NT2/D1 (cell line): ENCODE data around the gene HIGD1A.
A peak's percentile ranks its signal among the peaks of the same experiment; 100 is the strongest.
"Not testable (repeated sequence)": the region's sequence is repeated elsewhere in the genome, so short reads cannot be mapped to it uniquely, and the experiment has no call there.

Experiments used
- DNase-seq: peaks from one replicate; pipeline ENCODE4 v3.0.0-alpha.2; 2011; ENCODE audit warnings: low read depth, low spot score
- H3K27me3 ChIP-seq: 2 replicates; pipeline ENCODE4 v1.6.0; 2011; ENCODE audit warnings: mild to moderate bottlenecking; ENCODE audit not compliant: insufficient read length, insufficient read depth
- H3K36me3 ChIP-seq: 2 replicates; pipeline ENCODE4 v1.6.1; 2011; ENCODE audit warnings: mild to moderate bottlenecking, low read length, mixed read lengths; ENCODE audit not compliant: insufficient read depth, insufficient read length
- H3K4me1 ChIP-seq: 2 replicates; pipeline ENCODE4 v1.5.1; 2011; ENCODE audit not compliant: insufficient read depth, insufficient read length
- H3K4me3 ChIP-seq: 2 replicates; pipeline ENCODE4 v1.5.1; 2011; ENCODE audit warnings: low read depth; ENCODE audit not compliant: insufficient read length
- H3K9ac ChIP-seq: 2 replicates; pipeline ENCODE4 v1.6.0; 2011; ENCODE audit warnings: low read depth; ENCODE audit not compliant: insufficient read length
- H3K9me3 ChIP-seq: 2 replicates; pipeline ENCODE4 v1.5.1; 2011; ENCODE audit warnings: mild to moderate bottlenecking, low read length; ENCODE audit not compliant: insufficient read depth
- SUZ12 ChIP-seq: IDR thresholded peaks from 2 replicates; pipeline ENCODE4 v1.6.1; 2011; ENCODE audit not compliant: insufficient read length, insufficient read depth; ENCODE audit errors: extremely low read depth
- YY1 ChIP-seq: IDR thresholded peaks from 2 replicates; pipeline ENCODE4 v1.6.1; 2011; ENCODE audit not compliant: insufficient read length, insufficient read depth
- ZNF274 ChIP-seq: IDR thresholded peaks from 2 replicates; pipeline ENCODE4 v1.6.1; 2011; ENCODE audit warnings: mild to moderate bottlenecking, low read depth, low read length

Gene HIGD1A

GRCh38 chr3:42815826-42816225 is 11.5 kb upstream of the HIGD1A start:
- H3K9ac ChIP-seq = no peak overlapping the region
- no peak for DNase-seq
- TF ChIP-seq ZNF274 (no peak), YY1 (no peak), SUZ12 (no peak)
- H3K4me1 ChIP-seq = peaks cover 2% of the 10 kb centered on the region
- H3K4me3 ChIP-seq = no peak overlapping the region
- no peaks in the 10 kb centered on the region for H3K9me3 ChIP-seq
- no peaks in the 10 kb centered on the region for H3K27me3 ChIP-seq
- no peaks in the 10 kb centered on the region for H3K36me3 ChIP-seq

DNA sequence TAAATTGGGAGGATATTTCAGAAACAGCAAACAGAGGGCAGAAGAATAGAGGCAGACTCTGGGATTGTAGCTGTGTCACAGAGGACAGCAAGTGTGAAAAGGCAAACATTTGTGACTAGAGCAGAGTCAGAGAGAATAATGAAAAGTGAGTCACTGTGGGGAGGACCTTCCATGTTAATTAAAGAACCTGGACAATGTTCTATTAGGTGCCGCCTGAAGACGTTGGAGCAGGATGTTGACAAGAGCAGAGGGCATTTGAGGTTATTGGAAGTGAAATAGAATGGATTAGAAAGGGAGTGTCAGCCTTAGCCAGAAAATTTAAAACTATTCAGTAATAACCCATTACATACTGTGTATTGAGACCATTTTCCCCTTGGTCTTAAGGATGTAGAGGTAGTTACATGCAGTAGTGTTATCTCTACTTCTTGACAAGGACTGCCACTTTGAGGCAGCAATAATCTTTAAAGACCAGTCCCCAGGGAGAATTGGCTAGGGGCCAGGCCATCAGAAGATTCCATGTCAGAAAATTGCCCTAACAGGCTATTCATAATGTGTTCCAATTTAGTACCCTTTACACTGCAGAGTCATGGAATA is 10.7 kb upstream of the HIGD1A start:
- no peak overlapping the region for H3K9ac ChIP-seq
- no peaks in the 10 kb centered on the region for H3K36me3 ChIP-seq
- DNase-seq = no peak
- peaks cover 2% of the 10 kb centered on the region for H3K4me1 ChIP-seq
- H3K27me3 ChIP-seq = no peaks in the 10 kb centered on the region
- no peaks in the 10 kb centered on the region for H3K9me3 ChIP-seq
- TF ChIP-seq ZNF274 (no peak), SUZ12 (no peak), YY1 (no peak)
- no peak overlapping the region for H3K4me3 ChIP-seq

DNA sequence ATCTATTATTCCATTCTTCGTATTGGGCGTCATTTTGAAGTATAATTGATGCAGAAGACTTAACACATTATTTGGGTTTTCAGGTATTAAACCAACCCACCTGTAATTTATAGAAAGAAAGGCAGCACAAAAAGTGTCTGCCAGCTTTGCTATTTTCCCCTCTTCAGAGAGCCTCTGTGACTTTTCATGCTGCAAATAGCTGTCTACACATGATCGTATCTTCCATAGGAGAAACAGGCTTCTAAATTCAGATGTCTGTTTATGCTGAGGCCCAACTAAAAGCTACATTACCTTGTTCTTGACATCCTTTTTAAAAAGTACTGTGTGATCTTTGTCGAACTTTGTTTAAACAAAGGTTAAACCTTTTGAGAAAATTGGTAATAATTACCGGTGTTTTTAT is 10.0 kb upstream of the HIGD1A start:
- DNase-seq = no peak
- no peaks in the 10 kb centered on the region for H3K4me1 ChIP-seq
- TF ChIP-seq YY1 (no peak), SUZ12 (no peak), ZNF274 (no peak)
- no peak overlapping the region for H3K4me3 ChIP-seq
- H3K27me3 ChIP-seq = no peaks in the 10 kb centered on the region
- H3K36me3 ChIP-seq = no peaks in the 10 kb centered on the region
- no peaks in the 10 kb centered on the region for H3K9me3 ChIP-seq
- H3K9ac ChIP-seq = no peak overlapping the region

DNA sequence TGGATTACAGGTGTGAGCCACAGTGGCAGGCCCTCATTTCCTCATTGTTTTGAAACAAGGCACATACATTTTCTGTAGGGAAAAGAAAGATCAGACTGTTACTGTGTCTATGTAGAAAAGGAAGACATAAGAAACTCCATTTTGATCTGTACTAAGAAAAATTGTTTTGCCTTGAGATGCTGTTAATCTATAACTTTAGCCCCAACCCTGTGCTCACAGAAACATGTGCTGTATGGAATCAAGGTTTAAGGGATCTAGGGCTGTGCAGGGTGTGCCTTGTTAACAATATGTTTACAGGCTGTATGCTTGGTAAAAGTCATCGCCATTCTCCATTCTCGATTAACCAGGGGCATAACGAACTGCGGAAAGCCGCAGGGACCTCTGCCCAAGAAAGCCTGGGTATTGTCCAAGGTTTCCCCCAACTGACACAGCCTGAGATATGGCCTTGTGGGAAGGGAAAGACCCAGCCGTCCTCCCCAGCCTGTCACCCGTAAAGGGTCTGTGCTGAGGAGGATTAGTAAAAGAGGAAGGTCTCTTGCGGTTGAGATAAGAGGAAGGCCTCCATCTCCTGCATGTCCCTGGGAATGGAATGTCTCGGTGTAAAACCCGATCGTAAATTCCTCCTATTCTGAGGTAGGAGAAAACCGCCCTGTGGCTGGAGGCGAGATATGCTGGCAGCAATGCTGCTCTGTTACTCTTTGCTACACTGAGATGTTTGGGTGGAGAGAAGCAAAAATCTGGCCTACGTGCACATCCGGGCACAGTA is 7.0 kb upstream of the HIGD1A start:
- H3K4me3 ChIP-seq, H3K9me3 ChIP-seq, H3K27me3 ChIP-seq, H3K4me1 ChIP-seq, H3K9ac ChIP-seq, H3K36me3 ChIP-seq: not testable (repeated sequence)
- peak; percentile 13 for DNase-seq

- not testable (repeated sequence) for H3K9me3 ChIP-seq, H3K4me3 ChIP-seq, H3K4me1 ChIP-seq
Observed at GRCh38 chr3:42810706-42811105, 6.4 kb upstream of the HIGD1A start.

DNA sequence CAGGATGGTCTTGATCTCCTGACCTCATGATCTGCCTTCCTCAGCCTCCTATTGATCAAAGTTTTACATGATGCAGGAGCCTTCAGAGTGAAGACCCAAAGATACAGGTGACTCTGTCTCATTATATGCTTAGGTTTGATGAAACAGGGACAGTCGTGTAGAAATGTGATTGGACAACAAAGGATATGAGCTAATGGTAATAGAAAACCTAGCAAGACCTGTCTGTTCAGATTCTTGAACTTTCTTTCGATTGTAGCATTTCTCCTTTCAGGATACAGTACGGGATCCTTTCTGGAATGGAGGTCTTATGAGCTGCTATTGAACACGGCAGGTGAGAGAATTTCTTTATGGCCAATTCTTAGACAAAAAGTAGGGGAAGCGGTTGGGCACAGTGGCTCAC is 4.9 kb upstream of the HIGD1A start, which contains the start of gene ACKR2:
ACKR2 (plus strand) TSS at position 244 of the 400 bp plus-strand sequence. CDS start 55,058 bp downstream, outside the sequence.
- Histone ChIP-seq H3K4me3 (no peak within 1 kb of the TSS), H3K36me3 (no peaks in the 10 kb centered on the region), H3K9ac (no peak within 1 kb of the TSS), H3K4me1 (no peaks in the 10 kb centered on the region), H3K27me3 (peaks cover 16% of the 10 kb centered on the region), H3K9me3 (no peaks in the 10 kb centered on the region)
- DNase-seq = no peak
- TF ChIP-seq YY1 = no peak
- TF ChIP-seq ZNF274 = no peak
- TF ChIP-seq SUZ12 = no peak

More at GRCh38 chr3:42810706-42811105, 6.4 kb upstream of the HIGD1A start:
- H3K36me3 ChIP-seq, H3K9ac ChIP-seq, H3K27me3 ChIP-seq, DNase-seq: not testable (repeated sequence)

GRCh38 chr3:42807929-42808328 is 3.6 kb upstream of the HIGD1A start:
- no peak for DNase-seq
- Histone ChIP-seq H3K36me3 (no peaks in the 10 kb centered on the region), H3K9me3 (no peaks in the 10 kb centered on the region), H3K4me1 (no peaks in the 10 kb centered on the region), H3K9ac (no peak overlapping the region), H3K4me3 (no peak overlapping the region), H3K27me3 (peaks cover 16% of the 10 kb centered on the region)
- TF ChIP-seq SUZ12 (no peak), ZNF274 (no peak)
